B cell (primary cell): ENCODE results near the gene ADD3. TPM values are rescaled to one million over a fixed set of nuclear protein-coding genes. Genes with fewer than 3 reads are reported as not detected.
"Not testable (repeated sequence)": the region's sequence is repeated elsewhere in the genome, so short reads cannot be mapped to it uniquely, and the experiment has no call there.

ENCODE experiments used
- ATAC-seq: fragments of 200-7000 bp; cut with Tn5 transposase; one replicate; pipeline ENCODE4 v1.10.0; 2021; ENCODE audit warnings: low read depth, mild to moderate bottlenecking, moderate number of reproducible peaks, moderate library complexity
- CTCF ChIA-PET: fragments of 350-600 bp; sonication (Branson Sonifier 250); formaldehyde crosslinking; loops from one replicate; lab custom pipeline; 2021; ENCODE audit warnings: antibody characterized with exemption, inconsistent platforms; lab: Charles Lee
- POLR2A ChIA-PET: fragments of 350-600 bp; sonication (Branson Sonifier 250); formaldehyde crosslinking; loops from one replicate; lab custom pipeline; 2021; ENCODE audit warnings: antibody characterized with exemption; lab: Charles Lee
- DNase-seq: peaks from one replicate; pipeline ENCODE4 v3.0.0; 2013
- H2AFZ ChIP-seq: 2 replicates; pipeline ENCODE4 v1.6.1; 2012; ENCODE audit warnings: mild to moderate bottlenecking, low read depth, low read length; ENCODE audit not compliant: insufficient read depth, poor library complexity, severe bottlenecking
- H3K27ac ChIP-seq, 2 donors: 1 replicate in 1 of 2; 2 replicates in 1 of 2; pipeline ENCODE4 v1.5.1; 2012 to 2013; ENCODE audit warnings: low read length in 2 of 2, mild to moderate bottlenecking in 2 of 2, moderate library complexity in 1 of 2
- H3K27me3 ChIP-seq, 4 experiments: fragments of 200-600 bp in 1 of 4; sonication (generic) in 1 of 4; replicated peaks in 1 of 4; 1 replicate in 2 of 4; 2 replicates in 2 of 4; pipeline versions ENCODE4 v1.6.1 to v1.7.0; 2013 to 2016; ENCODE audit warnings: low read length in 3 of 4, mild to moderate bottlenecking in 2 of 4, mixed read lengths in 1 of 4, moderate library complexity in 1 of 4; ENCODE audit not compliant: insufficient read depth in 4 of 4, control insufficient read depth in 3 of 4; ENCODE audit errors: control extremely low read depth in 1 of 4
- H3K36me3 ChIP-seq, 2 experiments: replicated peaks in 1 of 2; 1 replicate in 1 of 2; 2 replicates in 1 of 2; pipeline versions ENCODE4 v1.6.1 to v1.7.1; 2013; ENCODE audit warnings: low read length in 1 of 2; ENCODE audit not compliant: insufficient read depth in 2 of 2, control insufficient read depth in 1 of 2; ENCODE audit errors: control extremely low read depth in 1 of 2, extremely low read depth in 1 of 2
- H3K4me1 ChIP-seq, 2 donors: fragments of 200-600 bp in 1 of 2; sonication (generic) in 1 of 2; 1 replicate in 1 of 2; 2 replicates in 1 of 2; pipeline versions ENCODE4 v1.5.1 to v1.6.1; 2013 to 2017; ENCODE audit warnings: low read length in 2 of 2; ENCODE audit not compliant: control insufficient read depth in 2 of 2, insufficient read depth in 2 of 2
- H3K4me2 ChIP-seq: replicated peaks from 2 replicates; pipeline ENCODE3; 2012; ENCODE audit warnings: mild to moderate bottlenecking, low read depth, low read length; ENCODE audit not compliant: poor library complexity, severe bottlenecking
- H3K4me3 ChIP-seq, 5 experiments: fragments of 200-600 bp in 1 of 5; sonication (generic) in 1 of 5; 1 replicate in 3 of 5; 2 replicates in 2 of 5; pipeline versions ENCODE4 v1.5.1 to v1.7.0; 2011 to 2016; ENCODE audit warnings: low read length in 4 of 5, mild to moderate bottlenecking in 4 of 5, low read depth in 2 of 5, control low read depth in 1 of 5, moderate library complexity in 1 of 5; ENCODE audit not compliant: insufficient read depth in 1 of 5; ENCODE audit errors: control extremely low read depth in 1 of 5, extremely low read depth in 1 of 5
- H3K79me2 ChIP-seq: fragments of 200-600 bp; sonication (generic); one replicate; pipeline ENCODE4 v1.6.0; 2016; ENCODE audit warnings: low read length; ENCODE audit not compliant: control insufficient read depth, insufficient read depth
- H3K9ac ChIP-seq: fragments of 200-600 bp; sonication (generic); 2 replicates; pipeline ENCODE4 v1.6.1; 2017; ENCODE audit warnings: mild to moderate bottlenecking, low read length, moderate library complexity
- H3K9me3 ChIP-seq, 3 donors: one replicate each; pipeline versions ENCODE4 v1.6.1 to v1.7.1; 2013; ENCODE audit warnings: low read length in 2 of 3; ENCODE audit not compliant: control insufficient read depth in 2 of 3, insufficient read depth in 1 of 3; ENCODE audit errors: control extremely low read depth in 1 of 3
- H4K20me1 ChIP-seq: 2 replicates; pipeline ENCODE4 v1.6.0; 2012; ENCODE audit warnings: mild to moderate bottlenecking, low read length; ENCODE audit not compliant: insufficient read depth, control insufficient read depth, poor library complexity, severe bottlenecking
- H3K27ac Mint-ChIP-seq: one replicate; pipeline ENCODE4 v1.8.0; 2021; ENCODE audit warnings: mixed read lengths
- H3K27me3 Mint-ChIP-seq: one replicate; pipeline ENCODE4 v1.8.0; 2021; ENCODE audit warnings: mixed read lengths
- H3K4me1 Mint-ChIP-seq: one replicate; pipeline ENCODE4 v1.8.0; 2021; ENCODE audit warnings: mixed read lengths
- H3K4me3 Mint-ChIP-seq: one replicate; pipeline ENCODE4 v1.8.0; 2021; ENCODE audit warnings: mixed read lengths
- H3K9me3 Mint-ChIP-seq: one replicate; pipeline ENCODE4 v1.8.0; 2022; ENCODE audit warnings: mixed read lengths; ENCODE audit not compliant: insufficient read depth
- CTCF ChIP-seq: fragments of 200-600 bp; IDR thresholded peaks from one replicate; pipeline ENCODE4 v1.8.0; 2022; ENCODE audit warnings: antibody characterized with exemption, mild to moderate bottlenecking
- EZH2 ChIP-seq: IDR thresholded peaks from 2 replicates; pipeline ENCODE4 v1.6.1; 2012; ENCODE audit warnings: borderline replicate concordance, low read depth, mild to moderate bottlenecking, moderate library complexity, low read length; ENCODE audit not compliant: insufficient read depth, poor library complexity, severe bottlenecking
- WGBS: methylation state at CpG from one replicate; pipeline ENCODE4 v1.1.5; 2013; ENCODE audit warnings: missing lambda C conversion rate; ENCODE audit not compliant: insufficient coverage; 5-methylcytosine and 5-hydroxymethylcytosine counted together
- intact Hi-C: fragments of 100-400 bp; cut with micrococcal nuclease; formaldehyde crosslinking; loops from one replicate; pipeline ENCODE4 v1.10.0; 2022
- polyA plus RNA-seq: library from polyadenylated mRNA; depleted of rRNA; stranded (reverse); fragments of >200 nt; gene quantifications from 2 replicates; pipeline ENCODE4 v1.2.3, GENCODE V29; 2012
- total RNA-seq, 2 donors: library from RNA; stranded (reverse); fragments of 120-200 nt in 1 of 2; gene quantifications; 1 replicate in 1 of 2; 2 replicates in 1 of 2; pipeline versions ENCODE4 v1.2.3 to v1.2.4, GENCODE V29; 2013 to 2022

Gene ADD3
- total and polyA plus RNA-seq, 2 donors (not counting 1 experiment from before 2014, with no cell fraction given), result 156 to 185 TPM

GRCh38 chr10:110048781-110049180 is 41.0 kb downstream of the ADD3 start:
- intact Hi-C loops, result no loop called here
- Histone ChIP-seq H4K20me1 (no peaks in the 10 kb centered on the region), H3K4me3 (no peak overlapping the region), H3K27ac (no peak overlapping the region), H3K79me2 (peaks cover 90% of the 10 kb centered on the region), H3K9me3 (peaks cover 2 to 18% (median 14%) of the 10 kb centered on the region in 3 donors), H3K9ac (no peak overlapping the region), H3K4me1 (peaks cover 10 to 19% of the 10 kb centered on the region in 2 donors), H2AFZ (no peak overlapping the region), H3K27me3 (no peaks in the 10 kb centered on the region), H3K36me3 (peaks cover 0 to 5% of the 10 kb centered on the region in 2 experiments), H3K4me2 (no peak overlapping the region)
- TF ChIP-seq EZH2 (no peak), CTCF (no peak)
- Mint-ChIP-seq H3K4me3 (no peak overlapping the region), H3K27ac (no peak overlapping the region), H3K4me1 (peaks cover 46% of the 10 kb centered on the region), H3K27me3 (no peaks in the 10 kb centered on the region), H3K9me3 (peaks cover 5% of the 10 kb centered on the region)
- DNase-seq (no peak), ATAC-seq (no peak)
- WGBS, result 100% methylated on average over 1 of the region's 1 CpG
- ChIA-PET CTCF (no interaction called here), POLR2A (no interaction called here)

- H3K4me3 Mint-ChIP-seq, H3K27me3 ChIP-seq, H3K4me2 ChIP-seq, H3K27ac Mint-ChIP-seq, ATAC-seq, H3K36me3 ChIP-seq, H2AFZ ChIP-seq, H3K4me3 ChIP-seq, intact Hi-C loops, DNase-seq, H3K27me3 Mint-ChIP-seq, H3K9ac ChIP-seq, H3K9me3 Mint-ChIP-seq, H4K20me1 ChIP-seq, CTCF ChIA-PET, H3K27ac ChIP-seq: not testable (repeated sequence)
- POLR2A ChIA-PET, result interaction anchor here (0.7 kb wide), 1 partner anchor 220 kb away, joined by 9 read pairs; no protein-coding TSS in a partner anchor
- H3K4me1 ChIP-seq, result peaks cover 10 to 19% of the 10 kb centered on the region in 2 donors
- H3K4me1 Mint-ChIP-seq, result peaks cover 45% of the 10 kb centered on the region
- WGBS, result 93% methylated on average over 5 of the region's 7 CpGs
- H3K9me3 ChIP-seq, result peaks cover 2 to 18% (median 14%) of the 10 kb centered on the region in 3 donors
- H3K79me2 ChIP-seq, result peaks cover 86% of the 10 kb centered on the region
These were observed 42.3 kb downstream of the ADD3 start for GRCh38 chr10:110049889-110050591.
